Ovary (tissue), 3 donors: ENCODE measurements around the gene FGF3.

Experiments used
- CTCF ChIP-seq, 3 donors: fragments of 450-650 bp in 2 of 3; fragments of 200-600 bp in 1 of 3; IDR thresholded peaks; one replicate each; pipeline versions ENCODE4 v1.5.1 to v1.8.0; 2016 to 2022; ENCODE audit warnings: antibody characterized with exemption in 3 of 3, mild to moderate bottlenecking in 1 of 3
- EP300 ChIP-seq: sonication (generic); formaldehyde crosslinking; IDR thresholded peaks from one replicate; pipeline ENCODE4 v1.6.1; 2017; ENCODE audit warnings: antibody characterized with exemption
- POLR2A ChIP-seq: fragments of 450-650 bp; IDR thresholded peaks from one replicate; pipeline ENCODE4 v1.6.1; 2017; ENCODE audit warnings: antibody characterized with exemption, mild to moderate bottlenecking, moderate library complexity
- donor health status: DM: no; HTN: no; CAD: no.

GRCh38 chr11:69811431-69811830, 7.8 kb downstream of the FGF3 start:
- TF ChIP-seq CTCF (IDR thresholded peaks at IDR 0.05) (no peak), EP300 (no peak), POLR2A (no peak)
